Placental pericyte (primary cell): Measurements from ENCODE around the gene TACO1. TPM values are rescaled to one million over a fixed set of nuclear protein-coding genes. Genes with fewer than 3 reads are reported as not detected.

Experiments
- small RNA-seq: library from RNA; depleted of rRNA; stranded (forward); fragments of <200 nt; gene quantifications from one replicate; pipeline ENCODE3, GENCODE V24; 2012; ENCODE audit warnings: low replicate concordance
- total RNA-seq: library from RNA; depleted of rRNA; stranded (reverse); fragments of >200 nt; gene quantifications from 2 replicates; pipeline ENCODE4 v1.2.3, GENCODE V29; 2012

TACO1 gene
- 14.2 and 23.5 TPM in 2 replicates for total RNA-seq

DNA sequence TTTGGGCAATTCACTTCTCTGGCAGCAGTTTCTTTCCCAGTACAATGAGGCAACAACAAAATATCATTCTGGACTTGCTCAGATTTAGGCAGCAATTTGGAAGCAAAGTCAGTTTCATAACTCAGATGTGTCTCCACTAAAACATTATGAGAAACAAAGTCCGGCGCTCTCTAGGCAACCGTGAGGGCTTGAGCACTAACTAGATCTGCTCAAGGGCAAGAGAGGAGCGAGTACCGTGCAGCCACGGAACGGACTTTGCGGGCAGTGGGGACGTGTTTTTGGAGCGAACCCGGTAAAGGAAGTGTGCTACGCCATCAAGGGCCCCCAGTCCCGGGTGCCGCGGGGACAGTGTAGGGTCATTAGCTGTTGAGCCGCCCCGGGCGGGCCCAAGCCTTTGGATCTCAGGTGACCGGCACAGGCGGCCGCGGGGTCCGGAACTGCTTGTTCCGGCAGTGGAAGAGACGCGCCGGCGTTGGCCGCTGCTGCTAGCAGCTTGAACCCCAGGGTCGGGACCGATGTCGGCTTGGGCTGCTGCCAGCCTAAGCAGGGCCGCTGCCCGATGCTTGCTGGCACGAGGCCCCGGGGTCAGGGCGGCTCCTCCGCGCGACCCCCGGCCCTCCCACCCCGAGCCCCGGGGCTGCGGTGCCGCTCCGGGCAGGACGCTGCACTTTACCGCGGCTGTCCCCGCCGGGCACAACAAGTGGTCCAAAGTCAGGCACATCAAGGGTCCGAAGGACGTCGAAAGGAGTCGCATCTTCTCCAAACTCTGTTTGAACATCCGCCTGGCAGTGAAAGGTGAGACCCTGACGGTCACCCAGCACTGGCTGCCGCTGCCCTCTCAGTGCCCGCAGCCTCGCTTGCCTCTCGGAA is at the start of gene TACO1:
TACO1 (plus strand) TSS at position 327 of the 870 bp plus-strand sequence; CDS start at position 516, 189 bp downstream.

DNA sequence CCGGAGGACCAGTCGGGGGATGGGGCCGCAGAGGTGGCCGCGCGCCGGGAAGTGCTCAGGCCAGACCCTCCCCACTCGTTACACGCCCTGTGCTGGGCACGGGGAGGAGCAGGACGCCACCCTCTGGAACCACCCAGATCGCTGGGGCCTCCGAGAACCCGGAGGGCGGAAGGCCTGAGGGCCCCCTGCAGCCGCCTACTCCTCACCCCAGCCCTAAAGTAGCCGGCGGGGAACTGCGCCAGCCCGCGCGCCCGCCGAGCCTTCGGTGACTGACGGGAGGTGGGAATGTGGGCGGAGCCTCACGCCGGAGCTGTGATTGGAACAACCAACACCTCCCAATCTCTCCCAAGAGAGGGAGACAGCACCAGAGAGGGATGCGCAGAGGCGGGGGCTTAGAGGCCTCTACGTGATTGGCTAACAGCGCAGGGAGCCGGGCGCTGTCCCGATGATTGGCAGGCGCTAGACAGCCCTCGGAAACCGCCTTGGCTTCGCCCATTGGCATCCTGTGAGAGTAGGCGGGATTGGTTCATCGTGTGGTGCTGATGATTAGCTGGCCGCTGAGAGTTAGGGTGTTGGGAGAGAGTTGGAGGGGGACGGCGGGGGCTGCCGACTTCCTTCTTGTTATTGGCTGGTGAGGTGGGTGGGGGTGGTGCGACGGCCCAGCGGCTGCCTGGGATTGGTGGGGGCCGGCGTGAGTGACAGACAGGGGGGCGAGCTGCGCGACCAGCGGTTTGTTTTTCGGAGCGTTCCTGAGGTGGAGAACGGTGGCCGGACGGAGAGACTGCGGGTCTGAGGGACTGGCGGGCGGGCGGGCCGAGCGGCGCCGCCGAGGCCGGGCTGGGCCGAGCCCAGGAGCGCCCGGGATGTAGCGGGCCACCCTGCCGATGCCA is 21.2 kb downstream of the TACO1 start, which contains the start of gene MAP3K3:
MAP3K3 (plus strand) TSS at position 734 of the 890 bp plus-strand sequence. CDS start 343 bp downstream, outside the sequence.

Small RNA genes lying within 50 kb of the gene (small RNA-seq; reads per million reads assigned to genes)
- not detected for gene RNU6-288P

Other genes starting within 250 kb of the TACO1 start
- 11.9 and 18.6 TPM in 2 replicates for gene CYB561, start 154.6 kb upstream of the TACO1 start, total RNA-seq
- gene ACE, start 123.8 kb upstream of the TACO1 start, total RNA-seq: 0.14 and 0.44 TPM in 2 replicates
- 0.14 TPM in 1 of 2 replicates, not detected in the other for gene KCNH6, start 77.5 kb upstream of the TACO1 start, total RNA-seq
- 28.0 and 45.7 TPM in 2 replicates for gene DCAF7, start 50.4 kb upstream of the TACO1 start, total RNA-seq
- 41.1 and 43.2 TPM in 2 replicates for gene MAP3K3, start 21.5 kb downstream of the TACO1 start, total RNA-seq
- 9.9 and 16.6 TPM in 2 replicates for gene LIMD2, start 99.2 kb downstream of the TACO1 start, total RNA-seq
- gene STRADA, start 140.9 kb downstream of the TACO1 start, total RNA-seq: 19.3 and 35.8 TPM in 2 replicates
- gene CCDC47, start 172.7 kb downstream of the TACO1 start, total RNA-seq: 64.7 and 105 TPM in 2 replicates
- gene DDX42, start 173.3 kb downstream of the TACO1 start, total RNA-seq: 71.2 and 81.4 TPM in 2 replicates
- 41.9 and 47.3 TPM in 2 replicates for gene PSMC5, start 226.5 kb downstream of the TACO1 start, total RNA-seq
- gene FTSJ3, start 226.8 kb downstream of the TACO1 start, total RNA-seq: 38.5 and 71.2 TPM in 2 replicates
- 70.2 and 88.3 TPM in 2 replicates for gene SMARCD2, start 241.8 kb downstream of the TACO1 start, total RNA-seq